B cell (primary cell): ENCODE measurements around the gene TRIP13.

Experiments
- CTCF ChIP-seq: fragments of 200-600 bp; IDR thresholded peaks from one replicate; pipeline ENCODE4 v1.8.0; 2022; ENCODE audit warnings: antibody characterized with exemption, mild to moderate bottlenecking
- EZH2 ChIP-seq: IDR thresholded peaks from 2 replicates; pipeline ENCODE4 v1.6.1; 2012; ENCODE audit warnings: borderline replicate concordance, low read depth, mild to moderate bottlenecking, moderate library complexity, low read length; ENCODE audit not compliant: insufficient read depth, poor library complexity, severe bottlenecking

GRCh38 chr5:911601-912000 lies 18.9 kb downstream of the TRIP13 start:
- TF ChIP-seq CTCF (no peak), EZH2 (no peak)
